NCI-H446 (cell line): Measurements from ENCODE around the gene DIP2B.

Source experiments
- DNase-seq, 2 experiments: peaks; one replicate each; lab custom pipeline; 2025; lab: John Stamatoyannopoulos, UW

DIP2B gene

DNA sequence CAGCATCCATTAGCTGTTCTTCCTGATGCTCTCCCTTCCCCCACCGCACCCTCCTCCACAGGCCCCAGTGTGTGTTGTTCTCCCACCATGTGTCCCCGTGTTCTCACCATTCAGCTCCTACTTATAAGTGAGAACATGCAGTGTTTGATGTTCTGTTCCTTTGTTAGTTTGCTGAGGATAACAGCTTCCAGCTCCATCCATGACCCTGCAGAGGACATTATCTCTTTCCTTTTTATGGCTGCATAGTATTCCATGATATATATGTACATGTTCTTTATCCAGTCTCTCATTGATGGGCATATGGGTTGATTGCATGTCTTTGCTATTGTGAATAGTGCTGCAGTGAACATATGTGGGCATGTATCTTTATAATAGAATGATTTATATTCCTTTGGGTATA lies 268.1 kb downstream of the DIP2B start:
- DNase-seq, result no peak

DNA sequence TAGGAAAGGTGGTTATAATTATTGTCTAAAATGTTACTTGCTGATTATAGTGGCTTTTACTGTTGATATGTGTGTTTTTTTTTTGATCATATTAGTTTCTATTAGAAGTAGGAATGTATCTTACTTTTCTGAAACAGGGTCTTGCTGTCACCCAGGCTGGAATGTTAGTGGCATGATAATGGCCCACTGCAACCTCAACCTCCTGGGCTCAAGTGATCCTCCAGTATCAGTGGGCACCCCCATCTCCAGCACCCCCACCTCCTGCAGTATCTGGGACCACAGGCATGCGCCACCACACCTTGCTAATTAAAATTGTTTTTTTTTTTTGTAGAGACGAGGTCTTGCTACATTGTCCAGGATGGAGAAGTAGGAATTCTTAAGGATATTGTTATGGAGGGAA lies 270.5 kb downstream of the DIP2B start:
- no peak for DNase-seq

DNA sequence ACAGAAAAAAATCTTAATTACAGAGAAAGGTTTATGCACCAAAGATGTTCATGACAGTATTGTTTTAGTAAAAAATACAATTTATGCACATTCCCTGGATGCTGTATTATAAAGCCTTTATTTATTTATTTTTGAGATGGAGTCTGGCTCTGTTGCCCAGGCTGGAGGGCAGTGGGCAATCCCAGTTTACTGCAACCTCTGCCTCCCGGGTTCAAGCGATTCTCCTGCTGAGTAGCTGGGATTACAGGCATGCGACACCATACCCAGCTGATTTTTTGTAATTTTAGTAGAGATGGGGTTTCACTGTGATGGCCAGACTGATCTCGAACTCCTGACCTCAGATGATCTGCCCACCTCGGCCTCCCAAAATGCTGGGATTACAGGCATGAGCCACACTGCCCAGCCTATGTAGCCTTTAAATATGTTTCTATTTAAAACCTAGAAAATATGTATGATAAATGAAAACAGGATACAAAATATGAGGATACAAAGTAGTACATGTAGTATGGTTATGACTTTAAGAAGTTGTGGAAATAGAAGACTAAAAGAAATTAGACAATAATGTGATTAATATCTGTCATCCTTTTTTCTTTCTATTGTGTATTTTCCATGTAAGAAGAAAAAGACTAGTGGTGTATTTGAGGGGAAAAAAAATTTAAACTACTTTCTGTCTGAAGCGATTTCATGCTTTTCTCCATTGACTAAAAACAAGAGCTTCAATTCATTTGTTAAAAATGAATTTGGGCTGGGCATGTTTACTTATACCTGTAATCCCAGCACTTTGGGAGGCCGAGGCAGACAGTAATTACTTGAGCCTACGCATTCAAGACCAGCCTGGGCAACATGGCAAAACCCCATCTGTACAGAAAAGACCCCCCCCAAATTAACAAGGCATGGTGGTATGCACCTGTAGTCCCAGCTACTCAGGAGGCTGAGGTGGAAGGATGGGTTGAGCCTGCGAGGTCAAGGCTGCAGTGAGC lies 272.3 kb downstream of the DIP2B start:
- no peak for DNase-seq

DNA sequence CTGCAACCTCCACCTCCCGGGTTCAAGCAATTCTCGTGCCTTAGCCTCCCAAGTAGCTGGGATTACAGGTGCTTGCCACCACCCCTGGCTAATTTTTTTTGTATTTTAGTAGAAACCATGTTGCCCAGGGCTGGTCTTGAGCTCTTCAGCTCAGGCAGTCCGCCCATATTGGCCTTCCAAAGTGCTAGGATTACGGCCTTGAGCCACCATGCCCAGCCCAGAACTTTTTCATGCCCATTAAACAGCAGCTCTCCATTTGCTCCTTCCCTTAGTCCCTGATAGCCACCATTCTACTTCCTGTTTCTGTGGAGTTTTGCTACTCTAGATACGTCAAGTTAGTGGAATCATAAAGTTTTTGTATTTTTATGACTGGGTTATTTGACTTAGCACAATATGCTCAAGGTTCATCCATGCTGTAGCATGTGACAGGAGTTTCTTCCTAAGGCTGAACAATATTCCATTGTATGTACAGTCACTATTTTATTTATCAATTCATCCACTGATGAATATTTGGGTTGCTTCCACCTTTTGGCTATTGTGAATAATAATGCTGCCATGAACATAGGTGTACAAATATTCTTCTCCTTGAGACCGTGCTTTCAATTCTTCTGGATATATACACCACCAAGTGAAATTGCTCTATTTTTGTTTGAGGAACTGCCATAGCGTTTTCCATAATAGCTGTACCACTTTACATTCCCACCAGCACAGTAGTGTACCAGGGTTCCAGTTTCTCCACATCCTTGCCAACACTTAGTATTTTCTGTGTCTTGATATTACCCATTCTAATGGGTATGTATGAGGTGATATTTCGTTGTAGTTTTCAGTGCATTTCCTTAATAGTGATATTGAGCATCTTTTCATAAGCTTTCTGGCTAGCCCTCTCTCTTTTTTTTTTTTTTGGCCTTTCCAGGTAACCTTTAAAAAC lies 274.1 kb downstream of the DIP2B start:
- no peak for DNase-seq

DNA sequence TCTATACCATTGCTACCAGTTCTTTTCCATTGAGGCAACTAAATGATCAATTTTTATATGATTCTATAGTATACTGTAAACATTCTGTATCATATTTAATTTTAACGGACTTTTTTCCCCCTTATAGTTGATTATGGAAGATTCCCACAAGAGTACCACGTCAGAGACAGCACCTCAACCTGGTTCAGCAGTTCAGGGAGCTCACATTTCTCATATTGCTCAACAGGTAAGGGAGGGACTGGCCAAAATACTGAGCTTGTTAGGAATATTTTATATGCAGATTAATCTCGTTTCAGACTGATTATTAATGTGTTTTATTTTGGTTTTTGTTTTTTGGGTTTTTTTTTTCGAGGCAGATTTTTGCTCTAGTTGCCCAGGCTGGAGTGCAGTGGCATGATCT lies 275.2 kb downstream of the DIP2B start:
- no peak for DNase-seq

DNA sequence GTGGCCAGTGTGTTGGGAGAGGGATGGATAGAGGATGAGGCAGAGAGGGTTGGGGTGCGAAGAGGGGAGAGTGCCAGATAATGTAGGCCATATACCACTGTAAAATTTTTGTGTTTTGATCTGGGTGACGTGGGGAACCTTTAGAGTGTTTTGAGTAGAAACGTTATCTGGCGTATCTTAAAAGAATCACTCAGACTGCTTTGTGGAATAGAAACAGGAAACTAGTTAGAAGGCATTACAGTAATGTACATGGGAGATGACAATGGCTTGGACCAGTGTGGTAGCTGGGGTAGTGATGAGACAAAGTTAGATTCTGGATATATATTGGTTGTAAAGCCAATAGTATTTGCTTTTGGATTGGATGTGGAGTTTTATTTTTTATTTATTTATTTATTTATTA lies 279.7 kb downstream of the DIP2B start:
- no peak for DNase-seq

DNA sequence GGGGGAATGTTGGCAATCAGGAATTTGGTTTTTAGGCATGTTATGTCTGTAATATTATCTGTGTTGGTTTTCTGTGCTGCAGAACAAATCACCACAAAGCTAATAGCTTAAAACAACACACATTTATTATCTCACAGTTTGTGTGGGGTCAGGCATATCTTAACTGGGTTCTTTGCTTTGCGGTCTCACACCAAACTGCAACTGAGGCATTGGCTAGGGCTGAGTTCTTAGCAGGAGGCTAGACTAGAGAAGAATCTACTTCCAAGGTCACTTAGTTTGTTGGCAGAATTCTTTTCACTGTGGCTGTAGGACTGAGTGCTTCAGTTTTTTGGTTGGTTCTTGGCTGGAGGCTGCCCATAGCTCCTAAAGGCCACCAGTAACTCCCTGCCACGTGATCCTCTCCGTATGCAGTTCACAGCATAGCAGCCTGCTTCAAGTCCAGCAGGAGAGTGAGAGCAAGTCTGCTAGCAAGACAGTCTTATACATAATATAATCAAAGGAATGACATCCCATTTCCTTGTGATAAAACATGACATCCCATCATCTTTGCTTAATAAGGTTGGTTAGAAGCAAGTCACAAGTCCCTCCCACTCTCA lies 280.7 kb downstream of the DIP2B start:
- no peak for DNase-seq

DNA sequence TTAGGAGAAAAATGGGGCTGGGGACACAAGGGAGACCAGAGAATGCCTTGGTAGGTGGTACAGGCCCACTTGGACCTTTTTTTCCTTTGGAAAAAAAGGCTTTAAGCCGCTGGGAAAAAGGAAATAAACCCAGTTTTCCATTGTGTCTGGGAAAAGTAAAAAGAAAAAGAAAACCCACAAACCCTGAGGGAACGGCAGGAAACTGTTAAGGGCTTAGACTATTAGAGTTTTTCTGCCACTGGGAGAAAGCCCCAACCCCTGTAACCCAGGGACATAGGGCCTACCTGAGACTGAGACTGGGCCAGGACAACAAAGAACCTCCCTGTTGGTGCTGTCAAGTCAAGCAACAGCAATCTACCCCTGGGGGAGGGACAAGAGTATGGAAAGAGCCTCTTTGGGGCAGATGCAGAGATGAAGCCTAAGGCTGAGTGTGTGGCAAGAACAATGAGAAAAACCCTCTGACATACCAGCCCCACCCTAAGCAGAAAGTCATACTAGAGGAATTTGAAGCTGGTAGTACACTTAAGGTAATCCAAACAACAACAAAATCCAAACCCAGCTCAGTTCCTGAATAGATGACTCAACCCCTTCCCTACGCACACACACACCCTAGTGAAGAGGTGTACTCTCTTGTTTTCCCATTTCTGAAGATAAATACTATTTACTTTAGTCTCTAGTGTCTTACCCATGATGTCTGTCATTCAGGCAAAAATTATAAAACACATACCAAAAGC lies 281.9 kb downstream of the DIP2B start:
- no peak for DNase-seq

DNA sequence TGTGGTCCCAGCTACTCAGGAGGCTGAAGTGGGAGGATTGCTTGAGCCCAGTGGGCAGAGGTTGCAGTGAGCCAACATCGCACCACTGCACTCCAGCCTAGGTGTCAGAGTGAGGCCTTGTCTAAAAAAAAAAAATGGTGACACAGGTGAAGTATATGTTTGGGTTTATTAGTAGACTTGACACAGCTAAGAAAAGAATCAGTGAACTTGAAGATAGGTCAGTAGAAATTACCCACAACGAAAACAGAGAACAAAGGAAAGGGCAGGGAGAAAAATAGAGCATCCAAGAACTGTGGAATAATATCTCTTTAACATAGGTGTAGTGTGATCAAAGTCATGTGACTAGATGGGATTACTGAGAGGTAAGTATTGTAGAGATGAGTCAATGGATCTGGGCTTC lies 282.8 kb downstream of the DIP2B start:
- no peak for DNase-seq

DNA sequence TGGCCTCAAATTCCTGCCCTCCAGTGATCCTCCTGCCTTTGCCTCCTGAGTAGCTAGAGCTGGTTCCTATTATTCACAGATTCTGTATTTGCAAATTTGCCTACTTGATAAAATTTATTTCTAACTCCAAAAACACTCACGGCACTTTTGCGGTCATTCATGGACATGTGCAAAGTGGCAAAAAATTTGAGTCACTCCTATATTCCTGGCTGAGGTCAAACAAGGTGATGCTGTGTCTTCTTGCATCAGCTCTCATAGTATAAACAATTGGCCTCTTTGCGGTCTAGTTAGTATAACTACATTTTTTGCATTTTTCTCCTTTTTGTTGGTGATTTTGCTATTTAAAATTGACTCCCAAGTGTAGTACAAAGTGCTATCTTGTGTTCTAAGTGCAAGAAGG lies 283.8 kb downstream of the DIP2B start:
- no peak for DNase-seq

DNA sequence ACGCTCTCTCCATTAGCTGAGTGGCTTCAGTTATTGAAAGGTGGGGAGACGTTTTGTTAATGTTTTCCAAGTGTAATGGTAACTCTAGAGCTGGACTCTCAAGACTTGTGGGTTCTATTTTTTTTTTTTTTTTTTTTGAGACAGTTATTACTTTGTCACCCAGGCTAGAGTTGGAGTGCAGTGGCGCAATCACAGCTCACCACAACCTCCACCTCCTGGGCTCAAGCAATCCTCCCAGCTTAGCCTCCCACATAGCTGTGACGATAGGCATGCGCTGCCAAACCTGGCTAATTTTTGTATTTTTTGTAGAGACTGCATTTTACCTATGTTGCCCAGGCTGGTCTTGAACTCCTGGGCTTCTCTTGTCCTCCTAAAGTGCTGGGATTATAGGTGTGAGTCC lies 285.3 kb downstream of the DIP2B start:
- DNase-seq, result no peak
